Thymus (tissue), 11 donors: ENCODE results near the gene PRPF40A. TPM values are rescaled to one million over a fixed set of nuclear protein-coding genes. Genes with fewer than 3 reads are reported as not detected.

ENCODE experiments used
- DNase-seq, 9 donors: peaks; one replicate each; pipeline ENCODE4 v3.0.0-alpha.2; 2013; ENCODE audit warnings: low spot score in 9 of 9, low read depth in 6 of 9, missing footprints in 1 of 9
- H3K27ac ChIP-seq, 2 donors: one replicate each; pipeline ENCODE4 v1.5.1; 2013; ENCODE audit warnings: control low read depth in 1 of 2, low read depth in 1 of 2, low read length in 1 of 2, mild to moderate bottlenecking in 1 of 2, moderate library complexity in 1 of 2
- H3K27me3 ChIP-seq, 2 donors: one replicate each; pipeline ENCODE4 v1.5.1; 2013; ENCODE audit warnings: low read length in 1 of 2; ENCODE audit not compliant: control insufficient read depth in 2 of 2, insufficient read depth in 1 of 2
- H3K36me3 ChIP-seq, 2 donors: one replicate each; pipeline ENCODE4 v1.5.1; 2013; ENCODE audit warnings: low read length in 1 of 2, mild to moderate bottlenecking in 1 of 2, moderate library complexity in 1 of 2; ENCODE audit not compliant: control insufficient read depth in 2 of 2, insufficient read depth in 2 of 2
- H3K4me1 ChIP-seq, 2 donors: one replicate each; pipeline ENCODE4 v1.5.1; 2013; ENCODE audit warnings: low read length in 2 of 2; ENCODE audit not compliant: control insufficient read depth in 2 of 2, insufficient read depth in 2 of 2
- H3K4me3 ChIP-seq, 2 donors: one replicate each; pipeline ENCODE4 v1.5.1; 2013; ENCODE audit warnings: low read length in 2 of 2, control low read depth in 1 of 2, mild to moderate bottlenecking in 1 of 2
- H3K9me3 ChIP-seq, 2 donors: one replicate each; pipeline ENCODE4 v1.5.1; 2013; ENCODE audit warnings: low read length in 1 of 2, mild to moderate bottlenecking in 1 of 2; ENCODE audit not compliant: control insufficient read depth in 2 of 2, insufficient read depth in 1 of 2
- WGBS: extraction: QIAGEN DNeasy Blood & Tissue Kit; methylation state at CpG from one replicate; pipeline ENCODE4 v1.1.7; 2013; 5-methylcytosine and 5-hydroxymethylcytosine counted together
- polyA plus RNA-seq: library from polyadenylated mRNA; stranded (reverse); fragments of 200-250 nt; gene quantifications from one replicate; pipeline ENCODE4 v1.2.3, GENCODE V29; 2013
- total RNA-seq: library from RNA; stranded (reverse); fragments of 120-200 nt; gene quantifications from one replicate; pipeline ENCODE4 v1.2.4, GENCODE V29; 2013
- donor health status: healthy.

PRPF40A gene
- total and polyA plus RNA-seq, 2 donors: 31.9 to 127 TPM

DNA sequence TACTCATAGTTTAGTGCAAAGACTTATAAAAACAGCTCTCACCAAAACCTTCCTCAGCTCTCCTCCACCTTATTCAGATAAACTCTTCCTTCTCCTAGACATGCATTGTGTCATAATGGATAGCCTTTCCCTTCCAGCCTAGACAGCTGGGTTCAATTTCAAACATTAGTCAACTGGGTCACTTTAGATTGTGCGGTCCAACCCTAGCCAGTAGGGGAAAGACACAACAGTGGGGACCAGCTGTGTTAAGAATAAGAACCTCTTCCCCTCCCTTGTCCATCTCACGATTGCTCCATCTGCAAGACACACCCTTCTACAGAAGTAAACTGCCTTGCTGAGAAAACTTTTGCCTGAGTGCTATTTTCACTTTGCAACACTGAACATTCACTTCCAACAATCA, 8.5 kb downstream of the PRPF40A start:
- H3K9me3 ChIP-seq: no peaks in the 10 kb centered on the region
- no peak overlapping the region for H3K4me3 ChIP-seq
- H3K27ac ChIP-seq: no peak overlapping the region
- no peaks in the 10 kb centered on the region for H3K27me3 ChIP-seq
- 99% methylated on average over 2 of the region's 2 CpGs for WGBS
- H3K36me3 ChIP-seq: peaks cover 20 to 60% of the 10 kb centered on the region in 2 donors
- no peak for DNase-seq
- no peaks in the 10 kb centered on the region for H3K4me1 ChIP-seq

GRCh38 chr2:152706477-152707021, 10.7 kb downstream of the PRPF40A start:
- WGBS: 95% methylated on average over 4 of the region's 4 CpGs
- Histone ChIP-seq H3K27me3 (no peaks in the 10 kb centered on the region), H3K9me3 (peaks cover 0 to 5% of the 10 kb centered on the region in 2 donors), H3K36me3 (peaks cover 24 to 53% of the 10 kb centered on the region in 2 donors), H3K4me3 (no peak overlapping the region), H3K27ac (no peak overlapping the region), H3K4me1 (no peaks in the 10 kb centered on the region)
- DNase-seq: no peak

GRCh38 chr2:152701198-152701597, 16.1 kb downstream of the PRPF40A start:
- no peaks in the 10 kb centered on the region for H3K4me1 ChIP-seq
- H3K9me3 ChIP-seq: peaks cover 0 to 6% of the 10 kb centered on the region in 2 donors
- DNase-seq: no peak
- peaks cover 11 to 19% of the 10 kb centered on the region in 2 donors for H3K36me3 ChIP-seq
- 95% methylated on average over 7 of the region's 7 CpGs for WGBS
- no peak overlapping the region for H3K27ac ChIP-seq
- H3K4me3 ChIP-seq: no peak overlapping the region
- no peaks in the 10 kb centered on the region for H3K27me3 ChIP-seq

DNA sequence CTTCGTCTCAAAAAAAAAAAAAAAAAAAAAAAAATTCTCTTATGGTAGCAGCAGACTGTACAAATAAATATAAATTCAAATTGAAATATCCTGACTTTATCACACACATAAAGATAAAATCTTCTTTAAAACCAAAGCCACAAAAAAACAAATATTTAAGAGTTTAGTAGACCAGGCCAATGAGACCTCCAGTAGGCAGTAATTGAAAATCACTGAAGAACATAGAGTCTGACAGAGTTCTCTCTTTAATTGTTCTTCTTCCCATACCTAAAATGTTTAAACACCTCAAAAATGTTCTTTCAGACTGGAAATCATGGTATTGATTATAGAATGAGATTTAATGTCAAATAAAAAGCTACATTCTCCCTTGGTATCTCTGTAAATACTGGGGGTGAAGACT, 20.8 kb downstream of the PRPF40A start:
- H3K36me3 ChIP-seq: peaks cover 9 to 24% of the 10 kb centered on the region in 2 donors
- DNase-seq: no peak
- H3K4me3 ChIP-seq: no peak overlapping the region
- no peaks in the 10 kb centered on the region for H3K4me1 ChIP-seq
- H3K27ac ChIP-seq: no peak overlapping the region
- no peaks in the 10 kb centered on the region for H3K27me3 ChIP-seq
- H3K9me3 ChIP-seq: peaks cover 0 to under 1% of the 10 kb centered on the region in 2 donors
- WGBS: 85% methylated on average over 1 of the region's 1 CpG

DNA sequence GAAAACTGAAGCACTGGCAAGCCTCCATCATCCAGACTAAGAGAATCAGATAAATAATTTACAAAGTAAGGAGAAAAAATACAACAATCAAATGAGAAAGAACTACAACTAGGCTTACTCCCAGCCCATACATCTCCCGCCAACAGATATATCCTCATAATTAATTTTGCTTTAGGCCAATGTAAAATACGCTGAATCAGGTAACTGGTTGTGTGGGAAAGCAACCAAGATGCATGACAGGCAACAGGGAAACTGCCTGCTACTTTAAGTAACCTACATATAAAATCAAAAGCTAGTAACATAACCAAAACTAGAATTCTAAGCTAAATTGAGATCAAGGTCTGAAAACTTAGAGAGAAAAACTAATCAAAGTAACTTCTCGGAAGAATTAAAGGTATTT, 21.5 kb downstream of the PRPF40A start:
- Histone ChIP-seq H3K36me3 (peaks cover 6 to 19% of the 10 kb centered on the region in 2 donors), H3K27ac (no peak overlapping the region), H3K4me1 (no peaks in the 10 kb centered on the region), H3K4me3 (no peak overlapping the region), H3K27me3 (no peaks in the 10 kb centered on the region), H3K9me3 (no peaks in the 10 kb centered on the region)
- WGBS: 99% methylated on average over 3 of the region's 3 CpGs
- no peak for DNase-seq

DNA sequence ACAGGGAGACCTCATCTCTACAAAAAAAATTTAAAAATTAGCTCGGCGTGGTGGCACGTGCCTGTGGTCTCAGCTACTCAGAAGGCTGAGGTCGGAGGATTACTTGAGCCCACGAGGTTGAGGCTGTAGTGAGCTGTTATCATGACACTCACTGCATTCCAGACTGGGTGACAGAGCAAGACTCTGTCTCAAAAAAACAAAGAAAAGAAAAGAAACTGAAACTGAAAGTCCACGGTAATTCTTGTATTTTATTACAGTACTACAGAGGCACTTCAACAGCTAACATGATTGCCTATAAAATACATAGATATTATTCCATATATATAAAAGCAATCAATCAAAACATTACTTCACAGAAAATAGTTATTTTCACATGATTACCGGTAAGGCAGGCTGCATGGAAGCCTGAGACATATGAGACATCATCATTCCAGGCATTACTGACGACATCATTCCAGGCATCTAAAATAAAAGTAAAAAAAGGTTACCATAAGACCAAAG, 23.1 kb downstream of the PRPF40A start:
- peaks cover 6 to 19% of the 10 kb centered on the region in 2 donors for H3K36me3 ChIP-seq
- 32% methylated on average over 8 of the region's 8 CpGs for WGBS
- H3K9me3 ChIP-seq: no peaks in the 10 kb centered on the region
- DNase-seq: peak in 1 of 9 donors; percentile 26
- no peak overlapping the region for H3K27ac ChIP-seq
- no peaks in the 10 kb centered on the region for H3K27me3 ChIP-seq
- no peak overlapping the region for H3K4me3 ChIP-seq
- no peaks in the 10 kb centered on the region for H3K4me1 ChIP-seq

GRCh38 chr2:152693033-152693432, 24.2 kb downstream of the PRPF40A start:
- WGBS: 96% methylated on average over 4 of the region's 4 CpGs
- Histone ChIP-seq H3K27me3 (no peaks in the 10 kb centered on the region), H3K36me3 (peaks cover 6 to 20% of the 10 kb centered on the region in 2 donors), H3K4me1 (no peaks in the 10 kb centered on the region), H3K9me3 (no peaks in the 10 kb centered on the region), H3K27ac (no peak overlapping the region), H3K4me3 (no peak overlapping the region)
- peak in 1 of 9 donors; percentile 3 for DNase-seq

- Histone ChIP-seq H3K4me1 (no peaks in the 10 kb centered on the region), H3K4me3 (no peak overlapping the region), H3K27ac (no peak overlapping the region), H3K9me3 (no peaks in the 10 kb centered on the region), H3K36me3 (peaks cover 0 to 17% of the 10 kb centered on the region in 2 donors), H3K27me3 (no peaks in the 10 kb centered on the region)
- no peak for DNase-seq
Measured at GRCh38 chr2:152686321-152686720, 30.9 kb downstream of the PRPF40A start.

- Histone ChIP-seq H3K4me3 (no peak overlapping the region), H3K27me3 (no peaks in the 10 kb centered on the region), H3K36me3 (peaks cover 0 to 35% of the 10 kb centered on the region in 2 donors), H3K4me1 (no peaks in the 10 kb centered on the region), H3K27ac (no peak overlapping the region), H3K9me3 (no peaks in the 10 kb centered on the region)
- no peak for DNase-seq
Measured at GRCh38 chr2:152683400-152683799, 33.9 kb downstream of the PRPF40A start.
